ENCODE data around the gene SOST.

DNA sequence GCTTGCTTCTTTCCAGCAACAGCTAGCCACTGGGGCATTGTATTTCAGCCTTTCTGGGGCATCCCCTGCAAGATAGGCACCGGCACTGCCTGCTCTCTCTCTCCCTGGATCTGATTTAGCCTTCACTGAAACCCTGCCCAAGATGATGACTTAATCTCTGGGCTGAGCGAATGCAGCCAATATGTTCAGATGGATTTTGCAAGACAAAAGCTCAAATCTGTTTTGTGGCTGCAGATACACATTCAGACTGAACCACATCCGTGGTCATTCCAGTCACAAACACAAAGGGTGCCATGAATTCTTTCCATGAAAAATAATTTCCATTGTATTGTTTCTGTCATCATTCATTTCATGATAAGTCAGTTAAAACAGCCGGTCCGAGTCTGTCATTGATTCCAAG, 24.2 kb downstream of the SOST start:
- TF ChIP-seq TCF7L2 (IDR thresholded peaks at IDR 0.05; ENCODE audit: low read depth, low read length) (no peak), POLR2AphosphoS5 (IDR thresholded peaks at IDR 0.05; ENCODE audit: low read depth, low read length) (no peak)
- TF ChIP-seq, protein P1, sequence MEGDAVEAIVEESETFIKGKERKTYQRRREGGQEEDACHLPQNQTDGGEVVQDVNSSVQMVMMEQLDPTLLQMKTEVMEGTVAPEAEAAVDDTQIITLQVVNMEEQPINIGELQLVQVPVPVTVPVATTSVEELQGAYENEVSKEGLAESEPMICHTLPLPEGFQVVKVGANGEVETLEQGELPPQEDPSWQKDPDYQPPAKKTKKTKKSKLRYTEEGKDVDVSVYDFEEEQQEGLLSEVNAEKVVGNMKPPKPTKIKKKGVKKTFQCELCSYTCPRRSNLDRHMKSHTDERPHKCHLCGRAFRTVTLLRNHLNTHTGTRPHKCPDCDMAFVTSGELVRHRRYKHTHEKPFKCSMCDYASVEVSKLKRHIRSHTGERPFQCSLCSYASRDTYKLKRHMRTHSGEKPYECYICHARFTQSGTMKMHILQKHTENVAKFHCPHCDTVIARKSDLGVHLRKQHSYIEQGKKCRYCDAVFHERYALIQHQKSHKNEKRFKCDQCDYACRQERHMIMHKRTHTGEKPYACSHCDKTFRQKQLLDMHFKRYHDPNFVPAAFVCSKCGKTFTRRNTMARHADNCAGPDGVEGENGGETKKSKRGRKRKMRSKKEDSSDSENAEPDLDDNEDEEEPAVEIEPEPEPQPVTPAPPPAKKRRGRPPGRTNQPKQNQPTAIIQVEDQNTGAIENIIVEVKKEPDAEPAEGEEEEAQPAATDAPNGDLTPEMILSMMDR (IDR thresholded peaks at IDR 0.05): no peak
- TF ChIP-seq, protein P2, sequence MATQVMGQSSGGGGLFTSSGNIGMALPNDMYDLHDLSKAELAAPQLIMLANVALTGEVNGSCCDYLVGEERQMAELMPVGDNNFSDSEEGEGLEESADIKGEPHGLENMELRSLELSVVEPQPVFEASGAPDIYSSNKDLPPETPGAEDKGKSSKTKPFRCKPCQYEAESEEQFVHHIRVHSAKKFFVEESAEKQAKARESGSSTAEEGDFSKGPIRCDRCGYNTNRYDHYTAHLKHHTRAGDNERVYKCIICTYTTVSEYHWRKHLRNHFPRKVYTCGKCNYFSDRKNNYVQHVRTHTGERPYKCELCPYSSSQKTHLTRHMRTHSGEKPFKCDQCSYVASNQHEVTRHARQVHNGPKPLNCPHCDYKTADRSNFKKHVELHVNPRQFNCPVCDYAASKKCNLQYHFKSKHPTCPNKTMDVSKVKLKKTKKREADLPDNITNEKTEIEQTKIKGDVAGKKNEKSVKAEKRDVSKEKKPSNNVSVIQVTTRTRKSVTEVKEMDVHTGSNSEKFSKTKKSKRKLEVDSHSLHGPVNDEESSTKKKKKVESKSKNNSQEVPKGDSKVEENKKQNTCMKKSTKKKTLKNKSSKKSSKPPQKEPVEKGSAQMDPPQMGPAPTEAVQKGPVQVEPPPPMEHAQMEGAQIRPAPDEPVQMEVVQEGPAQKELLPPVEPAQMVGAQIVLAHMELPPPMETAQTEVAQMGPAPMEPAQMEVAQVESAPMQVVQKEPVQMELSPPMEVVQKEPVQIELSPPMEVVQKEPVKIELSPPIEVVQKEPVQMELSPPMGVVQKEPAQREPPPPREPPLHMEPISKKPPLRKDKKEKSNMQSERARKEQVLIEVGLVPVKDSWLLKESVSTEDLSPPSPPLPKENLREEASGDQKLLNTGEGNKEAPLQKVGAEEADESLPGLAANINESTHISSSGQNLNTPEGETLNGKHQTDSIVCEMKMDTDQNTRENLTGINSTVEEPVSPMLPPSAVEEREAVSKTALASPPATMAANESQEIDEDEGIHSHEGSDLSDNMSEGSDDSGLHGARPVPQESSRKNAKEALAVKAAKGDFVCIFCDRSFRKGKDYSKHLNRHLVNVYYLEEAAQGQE (IDR thresholded peaks at IDR 0.05; ENCODE audit: insufficient read depth in 1 of 2, low read depth in 2 of 2, low read length in 1 of 2): no peak
